Ascending aorta (tissue), 2 donors: ENCODE measurements around the gene NUP188. TPM values are rescaled to one million over a fixed set of nuclear protein-coding genes. Genes with fewer than 3 reads are reported as not detected.

ENCODE experiments used
- DNase-seq, 2 donors: peaks; one replicate each; pipeline ENCODE4 v3.0.0-alpha.2; 2019; ENCODE audit warnings: low spot score in 2 of 2
- H3K27ac ChIP-seq, 2 donors: fragments of 200-600 bp; sonication (generic); one replicate each; pipeline ENCODE4 v1.5.1; 2016 to 2017; ENCODE audit warnings: mild to moderate bottlenecking in 1 of 2
- H3K27me3 ChIP-seq: fragments of 200-600 bp; sonication (generic); one replicate; pipeline ENCODE4 v1.5.1; 2017
- H3K36me3 ChIP-seq, 2 donors: fragments of 200-600 bp; sonication (generic); one replicate each; pipeline ENCODE4 v1.5.1; 2016
- H3K4me1 ChIP-seq, 2 donors: fragments of 200-600 bp; sonication (generic); one replicate each; pipeline ENCODE4 v1.5.1; 2016 to 2017; ENCODE audit warnings: mild to moderate bottlenecking in 1 of 2
- H3K4me3 ChIP-seq, 2 donors: fragments of 200-600 bp; sonication (generic); one replicate each; pipeline ENCODE4 v1.5.1; 2016 to 2017; ENCODE audit warnings: mild to moderate bottlenecking in 1 of 2
- H3K9me3 ChIP-seq, 2 donors: fragments of 200-600 bp; sonication (generic); one replicate each; pipeline ENCODE4 v1.5.1; 2016
- intact Hi-C: fragments of 100-400 bp; cut with DNase I; formaldehyde crosslinking; loops from one replicate; pipeline ENCODE4 v1.15.1; 2023
- total RNA-seq: library from RNA; depleted of rRNA; stranded (reverse); fragments of >200 nt; gene quantifications from one replicate; pipeline ENCODE4 v1.1.0, GENCODE V29; 2016
- TF ChIP-seq, protein P1 (sequence below), 3 experiments: fragments of 200-600 bp in 2 of 3; fragments of 450-650 bp in 1 of 3; sonication (generic) in 2 of 3; IDR thresholded peaks; one replicate each; pipeline ENCODE4 v1.5.1; 2016 to 2019; ENCODE audit warnings: antibody characterized with exemption in 3 of 3, mild to moderate bottlenecking in 1 of 3, moderate library complexity in 1 of 3

Gene NUP188
- total RNA-seq, 1 donor from 2014 or later: 45.0 TPM

DNA sequence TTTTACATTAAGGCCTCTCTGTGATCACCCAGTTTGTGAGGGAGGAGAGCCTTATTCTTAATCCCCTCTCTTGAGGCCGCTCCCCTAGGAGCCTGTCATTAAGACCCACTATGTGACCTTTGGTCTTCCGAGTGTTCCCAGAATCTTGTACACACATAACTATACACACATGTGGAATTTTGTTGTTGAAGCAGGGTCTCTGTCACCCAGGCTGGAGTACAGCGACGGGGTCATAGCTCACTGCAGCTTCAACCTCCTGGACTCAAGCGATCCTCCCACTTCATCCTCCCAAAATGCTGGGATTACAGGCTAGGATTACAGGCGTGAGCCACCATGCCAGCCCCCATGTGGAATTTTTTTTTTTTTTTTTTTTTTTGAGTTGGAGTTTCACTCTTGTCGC lies 41.5 kb upstream of the NUP188 start:
- H3K9me3 ChIP-seq: no peaks in the 10 kb centered on the region
- peaks cover 27 to 40% of the 10 kb centered on the region in 2 donors for H3K4me1 ChIP-seq
- peak overlapping the region; percentile 47 to 86 for H3K27ac ChIP-seq
- DNase-seq: no peak
- peaks cover 39 to 40% of the 10 kb centered on the region in 2 donors for H3K36me3 ChIP-seq
- no peaks in the 10 kb centered on the region for H3K27me3 ChIP-seq
- H3K4me3 ChIP-seq: no peak overlapping the region
- intact Hi-C loops: no loop called here
- TF ChIP-seq, protein P1, sequence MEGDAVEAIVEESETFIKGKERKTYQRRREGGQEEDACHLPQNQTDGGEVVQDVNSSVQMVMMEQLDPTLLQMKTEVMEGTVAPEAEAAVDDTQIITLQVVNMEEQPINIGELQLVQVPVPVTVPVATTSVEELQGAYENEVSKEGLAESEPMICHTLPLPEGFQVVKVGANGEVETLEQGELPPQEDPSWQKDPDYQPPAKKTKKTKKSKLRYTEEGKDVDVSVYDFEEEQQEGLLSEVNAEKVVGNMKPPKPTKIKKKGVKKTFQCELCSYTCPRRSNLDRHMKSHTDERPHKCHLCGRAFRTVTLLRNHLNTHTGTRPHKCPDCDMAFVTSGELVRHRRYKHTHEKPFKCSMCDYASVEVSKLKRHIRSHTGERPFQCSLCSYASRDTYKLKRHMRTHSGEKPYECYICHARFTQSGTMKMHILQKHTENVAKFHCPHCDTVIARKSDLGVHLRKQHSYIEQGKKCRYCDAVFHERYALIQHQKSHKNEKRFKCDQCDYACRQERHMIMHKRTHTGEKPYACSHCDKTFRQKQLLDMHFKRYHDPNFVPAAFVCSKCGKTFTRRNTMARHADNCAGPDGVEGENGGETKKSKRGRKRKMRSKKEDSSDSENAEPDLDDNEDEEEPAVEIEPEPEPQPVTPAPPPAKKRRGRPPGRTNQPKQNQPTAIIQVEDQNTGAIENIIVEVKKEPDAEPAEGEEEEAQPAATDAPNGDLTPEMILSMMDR (IDR thresholded peaks at IDR 0.05): no peak

DNA sequence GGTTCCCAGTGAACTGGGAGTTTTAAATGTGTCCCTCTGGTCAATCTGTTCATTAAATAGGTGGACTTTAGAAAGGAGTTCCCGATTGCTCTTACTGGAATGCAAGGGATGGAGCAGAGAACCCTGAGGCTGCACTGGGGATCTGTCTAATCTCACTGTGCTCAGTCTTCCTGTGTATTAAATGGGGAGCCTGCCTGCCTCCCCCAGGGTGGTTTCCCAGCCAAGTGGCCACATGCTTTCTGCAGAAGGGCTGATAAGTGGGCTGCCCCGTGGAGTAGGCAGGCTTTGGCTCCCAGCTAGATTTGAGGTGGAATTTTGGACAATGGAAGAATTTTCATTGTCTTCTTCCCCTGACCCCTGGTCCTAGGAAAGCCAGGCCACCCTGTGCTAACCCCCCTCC lies 40.8 kb upstream of the NUP188 start:
- no peaks in the 10 kb centered on the region for H3K27me3 ChIP-seq
- H3K27ac ChIP-seq: peak overlapping the region in 1 of 2 donors; percentile 6
- no peak for DNase-seq
- TF ChIP-seq, protein P1 (IDR thresholded peaks at IDR 0.05): no peak
- H3K9me3 ChIP-seq: no peaks in the 10 kb centered on the region
- no peak overlapping the region for H3K4me3 ChIP-seq
- H3K4me1 ChIP-seq: peaks cover 31 to 46% of the 10 kb centered on the region in 2 donors
- peaks cover 39 to 40% of the 10 kb centered on the region in 2 donors for H3K36me3 ChIP-seq
- intact Hi-C loops: no loop called here

DNA sequence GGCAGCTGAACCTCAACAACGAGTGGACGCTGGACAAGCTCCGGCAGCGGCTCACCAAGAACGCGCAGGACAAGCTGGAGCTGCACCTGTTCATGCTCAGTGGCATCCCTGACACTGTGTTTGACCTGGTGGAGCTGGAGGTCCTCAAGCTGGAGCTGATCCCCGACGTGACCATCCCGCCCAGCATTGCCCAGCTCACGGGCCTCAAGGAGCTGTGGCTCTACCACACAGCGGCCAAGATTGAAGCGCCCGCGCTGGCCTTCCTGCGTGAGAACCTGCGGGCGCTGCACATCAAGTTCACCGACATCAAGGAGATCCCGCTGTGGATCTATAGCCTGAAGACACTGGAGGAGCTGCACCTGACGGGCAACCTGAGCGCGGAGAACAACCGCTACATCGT lies 39.1 kb upstream of the NUP188 start:
- DNase-seq: no peak
- Histone ChIP-seq H3K27me3 (no peaks in the 10 kb centered on the region), H3K27ac (peak overlapping the region in 1 of 2 donors; percentile 94), H3K4me1 (peaks cover 32 to 47% of the 10 kb centered on the region in 2 donors), H3K4me3 (no peak overlapping the region), H3K36me3 (peaks cover 40 to 43% of the 10 kb centered on the region in 2 donors), H3K9me3 (no peaks in the 10 kb centered on the region)
- TF ChIP-seq, protein P1 (IDR thresholded peaks at IDR 0.05): no peak
- intact Hi-C loops: no loop called here

DNA sequence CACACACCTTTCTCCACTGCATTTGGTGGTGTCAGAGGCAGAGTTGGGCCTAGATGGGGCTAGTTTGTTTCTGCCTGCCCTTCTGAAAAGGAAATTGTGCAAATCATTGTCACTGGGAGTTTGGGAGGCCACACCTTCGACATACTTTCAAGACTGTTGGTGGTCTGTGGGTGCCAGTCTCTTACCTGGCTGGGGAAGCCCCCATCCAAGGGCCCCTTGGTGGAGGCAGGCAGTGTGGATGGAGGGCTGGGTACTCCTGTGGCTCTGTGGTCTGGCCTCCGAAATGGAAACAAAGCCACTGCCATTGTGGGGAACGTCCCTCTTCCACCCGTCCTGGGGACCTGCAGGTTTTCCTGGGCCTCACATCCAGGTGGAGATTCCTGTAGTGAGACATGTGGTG lies 37.6 kb upstream of the NUP188 start:
- H3K4me1 ChIP-seq: peaks cover 37 to 59% of the 10 kb centered on the region in 2 donors
- H3K9me3 ChIP-seq: no peaks in the 10 kb centered on the region
- H3K4me3 ChIP-seq: no peak overlapping the region
- H3K27ac ChIP-seq: peak overlapping the region; percentile 94 to 95
- no peak for DNase-seq
- H3K27me3 ChIP-seq: no peaks in the 10 kb centered on the region
- TF ChIP-seq, protein P1 (IDR thresholded peaks at IDR 0.05): no peak
- intact Hi-C loops: no loop called here
- peaks cover 43 to 47% of the 10 kb centered on the region in 2 donors for H3K36me3 ChIP-seq

DNA sequence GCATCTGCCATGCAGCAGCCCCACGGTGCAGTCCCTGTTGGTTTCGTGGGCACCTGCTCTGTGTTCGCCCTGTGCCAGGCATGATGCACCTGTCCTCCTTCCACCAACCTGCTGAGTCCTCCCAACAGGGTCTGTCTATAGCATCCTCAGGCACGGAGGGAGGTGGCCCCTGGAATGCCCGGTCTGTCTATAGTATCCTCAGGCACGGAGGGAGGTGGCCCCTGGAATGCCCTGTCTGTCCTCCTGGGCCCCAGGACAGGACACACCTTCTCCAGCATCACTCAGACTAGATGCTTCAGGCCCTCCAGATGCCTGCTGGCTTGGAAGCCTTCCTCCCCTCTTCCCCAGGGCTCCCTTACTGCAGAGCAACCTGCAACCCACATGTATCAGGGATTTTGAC lies 36.6 kb upstream of the NUP188 start:
- peak overlapping the region; percentile 94 to 95 for H3K27ac ChIP-seq
- TF ChIP-seq, protein P1 (IDR thresholded peaks at IDR 0.05): no peak
- no peaks in the 10 kb centered on the region for H3K9me3 ChIP-seq
- no peaks in the 10 kb centered on the region for H3K27me3 ChIP-seq
- intact Hi-C loops: loop anchor here (1.0 kb wide), 1 partner anchor 19 kb away; no protein-coding TSS in a partner anchor
- peak in 1 of 2 donors; percentile 63 for DNase-seq
- H3K4me3 ChIP-seq: no peak overlapping the region
- peaks cover 45 to 69% of the 10 kb centered on the region in 2 donors for H3K4me1 ChIP-seq
- peaks cover 43 to 54% of the 10 kb centered on the region in 2 donors for H3K36me3 ChIP-seq
